Naive thymus-derived CD4-positive, alpha-beta T cell (primary cell): ENCODE data around the gene DPEP1. TPM values are rescaled to one million over a fixed set of nuclear protein-coding genes. Genes with fewer than 3 reads are reported as not detected.

Experiments
- ATAC-seq: fragments of 150-1000 bp; cut with Tn5 transposase; 2 replicates; pipeline ENCODE4 v1.10.0; 2021; ENCODE audit warnings: mild to moderate bottlenecking, moderate library complexity
- CTCF ChIA-PET: fragments of 350-600 bp; sonication (Branson Sonifier 250); formaldehyde crosslinking; loops from one replicate; lab custom pipeline; 2021; ENCODE audit warnings: antibody characterized with exemption; lab: Charles Lee
- POLR2A ChIA-PET: fragments of 350-600 bp; sonication (Branson Sonifier 250); formaldehyde crosslinking; loops from one replicate; lab custom pipeline; 2021; ENCODE audit warnings: antibody characterized with exemption, inconsistent platforms; lab: Charles Lee
- DNase-seq, 9 donors: peaks; one replicate each; pipeline versions ENCODE4 v3.0.0 to v3.0.0-alpha.2; 2020 to 2022; ENCODE audit warnings: mixed read lengths in 1 of 9
- H3K27ac ChIP-seq: one replicate; pipeline ENCODE4 v1.7.0; 2013; ENCODE audit warnings: mild to moderate bottlenecking, low read depth, low read length, moderate library complexity
- H3K27me3 ChIP-seq, 2 donors: one replicate each; pipeline ENCODE4 v1.7.0; 2013; ENCODE audit warnings: low read length in 2 of 2, mild to moderate bottlenecking in 2 of 2, moderate library complexity in 2 of 2; ENCODE audit not compliant: control insufficient read depth in 2 of 2, insufficient read depth in 2 of 2
- H3K36me3 ChIP-seq, 3 experiments: 1 replicate in 2 of 3; 2 replicates in 1 of 3; pipeline ENCODE4 v1.7.0; 2013; ENCODE audit warnings: low read length in 3 of 3, mild to moderate bottlenecking in 3 of 3, moderate library complexity in 1 of 3; ENCODE audit not compliant: insufficient read depth in 3 of 3, control insufficient read depth in 2 of 3
- H3K4me1 ChIP-seq, 2 donors: one replicate each; pipeline ENCODE4 v1.7.0; 2013; ENCODE audit warnings: low read length in 2 of 2, mild to moderate bottlenecking in 2 of 2, moderate library complexity in 1 of 2; ENCODE audit not compliant: control insufficient read depth in 2 of 2, insufficient read depth in 2 of 2
- H3K4me3 ChIP-seq: 2 replicates; pipeline ENCODE4 v1.7.0; 2013; ENCODE audit warnings: mild to moderate bottlenecking, low read length
- H3K9me3 ChIP-seq, 3 experiments: 1 replicate in 2 of 3; 2 replicates in 1 of 3; pipeline ENCODE4 v1.7.0; 2013; ENCODE audit warnings: low read length in 3 of 3; ENCODE audit not compliant: control insufficient read depth in 2 of 3
- H3K27ac Mint-ChIP-seq, 9 donors: one replicate each; pipeline ENCODE4 v1.8.0; 2020 to 2022; ENCODE audit warnings: mixed read lengths in 9 of 9, mild to moderate bottlenecking in 8 of 9, moderate library complexity in 5 of 9, inconsistent platforms in 2 of 9
- H3K27me3 Mint-ChIP-seq, 5 donors: one replicate each; pipeline ENCODE4 v1.8.0; 2021 to 2022; ENCODE audit warnings: mixed read lengths in 5 of 5, mild to moderate bottlenecking in 1 of 5
- H3K36me3 Mint-ChIP-seq, 5 donors: one replicate each; pipeline ENCODE4 v1.8.0; 2020 to 2022; ENCODE audit warnings: mixed read lengths in 5 of 5, mild to moderate bottlenecking in 3 of 5, inconsistent platforms in 1 of 5
- H3K4me1 Mint-ChIP-seq, 7 donors: one replicate each; pipeline ENCODE4 v1.8.0; 2020 to 2022; ENCODE audit warnings: mixed read lengths in 7 of 7, mild to moderate bottlenecking in 3 of 7, inconsistent platforms in 1 of 7
- H3K4me3 Mint-ChIP-seq, 10 donors: one replicate each; pipeline ENCODE4 v1.8.0; 2020 to 2022; ENCODE audit warnings: mild to moderate bottlenecking in 10 of 10, mixed read lengths in 10 of 10, moderate library complexity in 6 of 10, inconsistent platforms in 2 of 10
- H3K9me3 Mint-ChIP-seq, 11 donors: one replicate each; pipeline ENCODE4 v1.8.0; 2020 to 2022; ENCODE audit warnings: mixed read lengths in 11 of 11, mild to moderate bottlenecking in 4 of 11, inconsistent platforms in 1 of 11, moderate library complexity in 1 of 11
- intact Hi-C, 2 donors: fragments of 100-400 bp; cut with micrococcal nuclease; formaldehyde crosslinking; loops; one replicate each; pipeline ENCODE4 v1.15.1; 2023
- polyA plus RNA-seq, 2 donors: library from polyadenylated mRNA; unstranded; fragments of 300-500 nt; fragmentation: Illumina TruSeq; gene quantifications; one replicate each; pipeline ENCODE4 v1.2.3, GENCODE V29; 2021
- total RNA-seq, 6 experiments: library from RNA in 5 of 6; stranded (reverse) in 5 of 6; gene quantifications; 1 replicate in 5 of 6; 2 replicates in 1 of 6; pipeline ENCODE4 v1.2.3 and lab custom pipeline; 2021 to 2026

Gene DPEP1
- total and polyA plus RNA-seq, 7 experiments from 2014 or later = not detected

DNA sequence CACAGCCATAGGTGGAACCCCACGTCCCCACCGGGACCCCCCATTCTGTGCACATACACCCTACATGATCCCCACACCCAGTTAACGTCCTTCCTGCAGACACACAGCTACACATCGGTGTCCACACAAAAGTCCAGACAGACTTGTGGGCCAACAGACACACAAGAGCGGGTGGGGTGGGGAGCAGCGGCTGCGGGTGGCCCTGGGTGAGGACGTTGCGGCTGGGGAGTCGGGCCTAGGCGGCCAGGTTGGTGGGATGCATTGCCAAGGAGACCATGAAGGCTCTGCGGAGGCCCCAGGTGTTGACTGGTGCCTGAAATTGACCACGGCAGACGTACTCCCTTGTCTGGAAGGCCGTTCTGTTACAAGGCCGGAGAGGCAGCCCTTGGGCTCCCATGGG, 8.7 kb upstream of the DPEP1 start:
- H3K27me3 ChIP-seq = no peaks in the 10 kb centered on the region
- no peak overlapping the region for H3K27ac ChIP-seq
- Mint-ChIP-seq H3K4me3 (no peak overlapping the region), H3K27ac (no peak overlapping the region), H3K36me3 (no peaks in the 10 kb centered on the region), H3K9me3 (no peaks in the 10 kb centered on the region), H3K27me3 (no peaks in the 10 kb centered on the region), H3K4me1 (peaks cover 0 to 15% (median 8%) of the 10 kb centered on the region in 7 donors)
- ChIA-PET POLR2A (no interaction called here), CTCF (no interaction called here)
- H3K4me1 ChIP-seq = peaks cover 12 to 13% of the 10 kb centered on the region in 2 donors
- DNase-seq = no peak
- no peaks in the 10 kb centered on the region for H3K36me3 ChIP-seq
- H3K9me3 ChIP-seq = no peaks in the 10 kb centered on the region
- H3K4me3 ChIP-seq = no peak overlapping the region
- intact Hi-C loops = no loop called here
- no peak for ATAC-seq

DNA sequence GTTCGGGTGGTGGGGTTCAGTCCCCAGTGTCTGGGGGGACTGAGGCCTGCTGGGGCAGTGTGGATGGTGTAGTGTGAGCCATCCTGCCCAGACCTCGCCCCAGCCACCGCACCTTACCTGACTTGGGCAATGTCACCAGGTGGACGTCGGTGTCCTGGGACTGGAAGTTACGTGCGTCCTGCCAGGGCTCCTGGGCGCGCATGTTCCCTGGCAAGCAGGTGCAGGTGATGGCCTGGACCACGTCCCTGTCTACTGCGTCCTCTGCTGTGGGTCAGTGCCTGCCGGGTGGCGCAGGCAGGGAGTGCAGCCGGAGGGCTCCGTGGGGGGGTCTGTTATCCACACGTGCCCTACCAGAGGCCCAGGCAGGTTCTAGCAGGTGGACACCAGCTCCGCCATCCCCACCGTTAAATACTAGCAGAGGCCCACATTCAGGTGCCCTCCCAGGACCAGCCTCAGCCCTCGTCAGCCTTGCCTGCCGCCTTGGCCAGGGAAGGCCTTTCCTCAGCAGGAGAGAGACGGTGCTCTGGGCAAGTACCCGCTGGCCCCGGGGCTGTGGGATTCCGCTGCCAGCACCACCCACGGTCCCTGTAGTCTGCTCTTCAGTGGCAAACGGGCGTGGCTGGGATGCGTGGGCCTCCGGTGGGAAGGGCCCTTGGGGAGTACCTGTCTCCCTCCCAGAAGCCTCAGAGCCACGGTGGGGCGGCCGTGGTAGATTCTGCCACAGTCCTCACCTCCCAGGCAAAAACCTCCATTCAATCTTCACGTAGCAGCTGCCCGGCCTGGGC, 8.1 kb upstream of the DPEP1 start:
- Mint-ChIP-seq H3K4me1 (peaks cover 0 to 15% (median 8%) of the 10 kb centered on the region in 7 donors), H3K27me3 (no peaks in the 10 kb centered on the region), H3K4me3 (no peak overlapping the region), H3K9me3 (no peaks in the 10 kb centered on the region), H3K36me3 (no peaks in the 10 kb centered on the region), H3K27ac (no peak overlapping the region)
- CTCF ChIA-PET = no interaction called here
- Histone ChIP-seq H3K9me3 (no peaks in the 10 kb centered on the region), H3K27ac (no peak overlapping the region), H3K27me3 (no peaks in the 10 kb centered on the region), H3K36me3 (no peaks in the 10 kb centered on the region), H3K4me1 (peaks cover 12 to 13% of the 10 kb centered on the region in 2 donors), H3K4me3 (no peak overlapping the region)
- POLR2A ChIA-PET = no interaction called here
- DNase-seq (no peak), ATAC-seq (no peak)
- intact Hi-C loops = no loop called here

DNA sequence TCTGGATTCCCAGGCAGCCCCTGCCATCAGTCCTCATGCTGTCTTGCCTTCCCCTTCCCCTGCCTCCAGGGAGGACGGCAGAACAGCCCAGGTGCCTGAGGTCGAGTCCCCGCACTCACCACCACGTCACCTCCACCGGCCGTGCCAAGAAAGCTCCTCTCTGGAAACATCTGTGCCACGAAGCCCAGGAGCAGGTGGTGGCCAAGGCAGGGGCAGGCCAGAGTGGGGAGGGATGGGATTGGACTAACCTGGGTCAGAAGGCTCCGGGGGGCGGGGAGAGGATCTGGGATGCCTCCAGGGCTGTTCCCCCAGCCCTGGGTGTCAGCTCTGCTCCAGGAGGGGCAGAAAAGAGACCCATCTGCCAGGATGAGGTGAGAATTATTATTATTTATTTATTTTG, 7.4 kb upstream of the DPEP1 start:
- ChIA-PET CTCF (no interaction called here), POLR2A (interaction anchor here (0.6 kb wide), 1 partner anchor 72 kb away, joined by 3 read pairs; no protein-coding TSS in a partner anchor)
- no peak for ATAC-seq
- Histone ChIP-seq H3K4me3 (no peak overlapping the region), H3K9me3 (no peaks in the 10 kb centered on the region), H3K27ac (no peak overlapping the region), H3K36me3 (no peaks in the 10 kb centered on the region), H3K27me3 (no peaks in the 10 kb centered on the region), H3K4me1 (peaks cover 12 to 13% of the 10 kb centered on the region in 2 donors)
- intact Hi-C loops = no loop called here
- H3K27ac Mint-ChIP-seq = no peak overlapping the region
- no peak for DNase-seq
- H3K27me3 Mint-ChIP-seq = no peaks in the 10 kb centered on the region
- no peaks in the 10 kb centered on the region for H3K9me3 Mint-ChIP-seq
- no peaks in the 10 kb centered on the region for H3K36me3 Mint-ChIP-seq
- H3K4me1 Mint-ChIP-seq = peaks cover 0 to 15% (median 8%) of the 10 kb centered on the region in 7 donors
- H3K4me3 Mint-ChIP-seq = no peak overlapping the region

DNA sequence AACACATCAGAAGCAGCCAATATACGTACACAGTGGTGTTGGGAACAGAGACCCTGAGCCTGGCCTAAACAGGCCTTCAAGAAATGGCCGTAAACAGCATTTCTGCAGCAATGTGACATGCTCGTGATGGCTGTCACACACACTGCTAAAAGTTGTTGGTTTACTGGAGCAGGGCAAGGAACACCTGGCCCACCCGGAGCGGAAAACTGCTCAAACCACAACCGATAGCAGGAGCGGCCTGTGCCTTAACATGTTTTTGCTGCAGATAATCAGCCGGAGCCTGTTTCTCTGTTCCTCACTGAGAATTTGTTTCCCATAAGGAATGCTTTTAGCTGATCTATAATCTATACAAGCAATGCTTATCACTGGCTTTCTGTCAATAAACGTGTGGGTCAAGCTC, 6.0 kb upstream of the DPEP1 start:
- H3K27ac Mint-ChIP-seq = no peak overlapping the region

DNA sequence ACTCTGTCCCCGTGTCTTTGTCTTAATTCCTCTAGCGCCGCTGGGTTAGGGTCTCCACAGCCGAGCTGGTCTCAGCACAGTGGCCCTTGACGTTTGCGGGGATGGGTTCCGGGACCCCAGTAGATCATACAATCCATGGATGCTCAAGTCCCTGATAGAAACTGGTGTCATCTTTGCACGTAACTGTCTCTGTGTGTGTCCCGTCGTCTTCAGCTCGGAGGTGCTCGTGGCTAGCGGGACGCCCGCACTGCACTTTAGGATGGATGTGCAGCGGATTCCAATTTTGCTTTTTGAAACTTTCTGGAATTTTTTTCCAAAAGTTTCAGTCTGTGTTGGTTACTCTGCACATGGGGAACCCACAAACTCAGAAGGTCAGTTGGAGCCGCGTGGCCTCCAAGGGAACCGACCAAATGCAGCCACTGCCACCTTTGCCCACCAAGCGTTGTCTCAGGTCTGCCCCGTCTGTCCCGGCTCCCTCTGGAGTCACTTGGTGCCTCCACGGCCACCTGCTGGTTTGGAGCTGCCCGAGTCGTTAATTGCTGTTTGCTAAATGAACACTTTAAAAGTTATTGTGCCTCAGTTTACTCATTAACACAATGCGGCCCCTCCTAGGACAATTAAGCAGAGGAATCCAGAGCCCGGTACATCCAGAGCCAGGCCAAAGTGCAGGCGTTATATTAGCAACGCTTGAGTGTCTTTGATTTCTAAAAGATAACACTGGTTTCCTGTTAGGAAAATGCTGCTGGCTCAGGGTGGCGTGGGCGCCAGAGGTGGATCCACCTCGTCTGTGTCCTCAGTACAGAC, 5.3 kb upstream of the DPEP1 start:
- H3K4me3 ChIP-seq = no peak overlapping the region
- H3K27ac Mint-ChIP-seq = no peak overlapping the region

More for the DNA sequence above, 6.0 kb upstream of the DPEP1 start:
- Histone ChIP-seq H3K4me3 (no peak overlapping the region), H3K4me1 (peaks cover 7 to 8% of the 10 kb centered on the region in 2 donors), H3K27ac (no peak overlapping the region), H3K27me3 (no peaks in the 10 kb centered on the region), H3K9me3 (no peaks in the 10 kb centered on the region), H3K36me3 (no peaks in the 10 kb centered on the region)
- peaks cover 0 to 2% (median 0%) of the 10 kb centered on the region in 11 donors for H3K9me3 Mint-ChIP-seq
- peaks cover 0 to under 1% (median 0%) of the 10 kb centered on the region in 5 donors for H3K27me3 Mint-ChIP-seq
- H3K36me3 Mint-ChIP-seq = no peaks in the 10 kb centered on the region
- DNase-seq (no peak), ATAC-seq (no peak)
- no peak overlapping the region for H3K4me3 Mint-ChIP-seq
- peaks cover 0 to 11% (median 8%) of the 10 kb centered on the region in 7 donors for H3K4me1 Mint-ChIP-seq
- POLR2A ChIA-PET = no interaction called here
- intact Hi-C loops = no loop called here
- CTCF ChIA-PET = no interaction called here

DNA sequence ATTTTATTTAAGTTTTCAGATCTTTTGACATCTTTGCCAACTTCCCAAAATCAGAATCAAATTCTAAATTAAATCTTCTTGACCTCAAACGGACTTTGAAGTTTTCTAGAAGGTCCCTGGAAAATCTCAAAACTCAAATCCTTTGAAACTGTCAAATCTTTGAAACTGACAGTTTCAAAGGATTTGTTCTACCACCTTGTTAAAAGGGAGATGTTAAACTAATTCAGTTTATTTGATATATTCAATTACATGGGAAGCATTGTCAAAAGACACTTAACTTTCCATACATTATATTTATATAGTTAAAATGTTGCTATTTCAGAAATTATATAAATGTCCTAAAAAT, 3.4 kb upstream of the DPEP1 start:
- DNase-seq = no peak
- ATAC-seq = no peak
- H3K36me3 Mint-ChIP-seq = no peaks in the 10 kb centered on the region
- H3K4me1 Mint-ChIP-seq = peaks cover 0 to 11% (median 4%) of the 10 kb centered on the region in 7 donors
- H3K27me3 ChIP-seq = no peaks in the 10 kb centered on the region
- no peak overlapping the region for H3K27ac ChIP-seq
- POLR2A ChIA-PET = interaction anchor here (0.6 kb wide), 1 partner anchor 77 kb away, joined by 3 read pairs; no protein-coding TSS in a partner anchor
- peaks cover 0 to 2% (median 0%) of the 10 kb centered on the region in 11 donors for H3K9me3 Mint-ChIP-seq
- H3K4me3 Mint-ChIP-seq = no peak overlapping the region
- H3K4me3 ChIP-seq = no peak overlapping the region
- H3K27ac Mint-ChIP-seq = no peak overlapping the region
- H3K9me3 ChIP-seq = no peaks in the 10 kb centered on the region
- H3K4me1 ChIP-seq = no peaks in the 10 kb centered on the region
- intact Hi-C loops = no loop called here
- H3K36me3 ChIP-seq = no peaks in the 10 kb centered on the region
- H3K27me3 Mint-ChIP-seq = peaks cover 0 to 5% (median 0%) of the 10 kb centered on the region in 5 donors
- CTCF ChIA-PET = no interaction called here

More for the DNA sequence above, 5.3 kb upstream of the DPEP1 start:
- H3K9me3 ChIP-seq = no peaks in the 10 kb centered on the region
- Mint-ChIP-seq H3K36me3 (no peaks in the 10 kb centered on the region), H3K4me1 (peaks cover 0 to 11% (median 3%) of the 10 kb centered on the region in 7 donors), H3K9me3 (peaks cover 0 to 2% (median 0%) of the 10 kb centered on the region in 11 donors), H3K27me3 (peaks cover 0 to 2% (median 0%) of the 10 kb centered on the region in 5 donors), H3K4me3 (no peak overlapping the region)
- CTCF ChIA-PET = no interaction called here
- no peak overlapping the region for H3K27ac ChIP-seq
- intact Hi-C loops = no loop called here
- peaks cover under 1% of the 10 kb centered on the region in 2 donors for H3K4me1 ChIP-seq
- H3K27me3 ChIP-seq = no peaks in the 10 kb centered on the region
- ATAC-seq = no peak
- no peak for DNase-seq
- POLR2A ChIA-PET = no interaction called here
- no peaks in the 10 kb centered on the region for H3K36me3 ChIP-seq
